Common myeloid progenitor, CD34-positive (primary cell): Measurements from ENCODE around the gene FCAR.
A peak's percentile ranks its signal among the peaks of the same experiment; 100 is the strongest.
"Not testable (repeated sequence)": the region's sequence is repeated elsewhere in the genome, so short reads cannot be mapped to it uniquely, and the experiment has no call there.

Experiments used
- CTCF ChIA-PET: fragments of 350-600 bp; sonication (Branson Sonifier 250); formaldehyde crosslinking; loops from one replicate; lab custom pipeline; 2021; ENCODE audit warnings: antibody characterized with exemption; lab: Charles Lee
- POLR2A ChIA-PET: fragments of 350-600 bp; sonication (Branson Sonifier 250); formaldehyde crosslinking; loops from one replicate; lab custom pipeline; 2021; ENCODE audit warnings: antibody characterized with exemption; lab: Charles Lee
- DNase-seq, 3 donors: peaks; one replicate each; pipeline versions ENCODE4 v3.0.0 to v3.0.0-alpha.2; 2013
- H3K27ac ChIP-seq, 2 experiments: 1 replicate in 1 of 2; 2 replicates in 1 of 2; pipeline ENCODE4 v1.7.0; 2013; ENCODE audit warnings: inconsistent platforms in 2 of 2, low read length in 2 of 2, mild to moderate bottlenecking in 2 of 2, low read depth in 1 of 2, moderate library complexity in 1 of 2; ENCODE audit not compliant: severe bottlenecking in 2 of 2, insufficient read depth in 1 of 2, poor library complexity in 1 of 2
- H3K27me3 ChIP-seq, 5 experiments: replicated peaks in 2 of 5; 1 replicate in 3 of 5; 2 replicates in 2 of 5; pipeline versions ENCODE4 v1.6.1 to v1.7.0; 2013; ENCODE audit warnings: low read length in 4 of 5, mild to moderate bottlenecking in 2 of 5, moderate library complexity in 2 of 5, inconsistent platforms in 1 of 5; ENCODE audit not compliant: insufficient read depth in 5 of 5, control insufficient read depth in 4 of 5
- H3K36me3 ChIP-seq, 4 experiments: 1 replicate in 2 of 4; 2 replicates in 2 of 4; pipeline versions ENCODE4 v1.6.1 to v1.7.0; 2013; ENCODE audit warnings: low read length in 3 of 4, control low read depth in 1 of 4, mild to moderate bottlenecking in 1 of 4; ENCODE audit not compliant: control insufficient read depth in 4 of 4, insufficient read depth in 4 of 4
- H3K4me1 ChIP-seq, 4 experiments: 1 replicate in 3 of 4; 2 replicates in 1 of 4; pipeline versions ENCODE4 v1.6.1 to v1.7.1; 2013; ENCODE audit warnings: low read length in 3 of 4, mild to moderate bottlenecking in 3 of 4, control low read depth in 1 of 4, inconsistent platforms in 1 of 4, moderate library complexity in 1 of 4; ENCODE audit not compliant: control insufficient read depth in 4 of 4, insufficient read depth in 4 of 4; ENCODE audit errors: control extremely low read depth in 1 of 4
- H3K4me3 ChIP-seq, 7 experiments: 1 replicate in 4 of 7; 2 replicates in 3 of 7; pipeline versions ENCODE4 v1.5.1 to v1.7.0; 2013; ENCODE audit warnings: mild to moderate bottlenecking in 7 of 7, low read length in 6 of 7, moderate library complexity in 6 of 7, inconsistent platforms in 2 of 7, low read depth in 2 of 7, control low read depth in 1 of 7; ENCODE audit not compliant: insufficient read depth in 4 of 7, control insufficient read depth in 1 of 7; ENCODE audit errors: extremely low read depth in 1 of 7
- H3K9me3 ChIP-seq, 5 experiments: 1 replicate in 4 of 5; 2 replicates in 1 of 5; pipeline versions ENCODE4 v1.6.1 to v1.7.1; 2013; ENCODE audit warnings: low read length in 4 of 5, mild to moderate bottlenecking in 2 of 5, inconsistent platforms in 1 of 5, low read depth in 1 of 5, moderate library complexity in 1 of 5; ENCODE audit not compliant: control insufficient read depth in 4 of 5, insufficient read depth in 2 of 5; ENCODE audit errors: control extremely low read depth in 1 of 5
- WGBS: methylation state at CpG from one replicate; pipeline ENCODE4 v1.1.5; 2013; ENCODE audit not compliant: insufficient coverage; 5-methylcytosine and 5-hydroxymethylcytosine counted together

Gene FCAR

DNA sequence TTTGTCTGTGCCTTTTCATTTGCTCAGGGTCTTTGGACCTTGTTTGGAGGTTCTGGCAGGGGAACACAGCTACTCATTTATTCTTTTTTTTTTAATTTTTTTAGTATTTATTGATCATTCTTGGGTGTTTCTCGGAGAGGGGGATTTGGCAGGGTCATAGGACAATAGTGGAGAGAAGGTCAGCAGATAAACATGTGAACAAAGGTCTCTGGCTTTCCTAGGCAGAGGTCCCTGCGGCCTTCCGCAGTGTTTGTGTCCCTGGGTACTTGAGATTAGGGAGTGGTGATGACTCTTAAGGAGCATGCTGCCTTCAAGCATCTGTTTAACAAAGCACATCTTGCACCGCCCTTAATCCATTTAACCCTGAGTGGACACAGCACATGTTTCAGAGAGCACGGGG, 33.9 kb downstream of the FCAR start:
- H3K36me3 ChIP-seq, POLR2A ChIA-PET, H3K27me3 ChIP-seq, H3K4me3 ChIP-seq, DNase-seq, H3K27ac ChIP-seq, H3K9me3 ChIP-seq, CTCF ChIA-PET: not testable (repeated sequence)
- no CpG with 5 or more reads among the region's 5 CpGs for WGBS
- peaks cover 2 to 16% (median 9%) of the 10 kb centered on the region in 4 experiments for H3K4me1 ChIP-seq

DNA sequence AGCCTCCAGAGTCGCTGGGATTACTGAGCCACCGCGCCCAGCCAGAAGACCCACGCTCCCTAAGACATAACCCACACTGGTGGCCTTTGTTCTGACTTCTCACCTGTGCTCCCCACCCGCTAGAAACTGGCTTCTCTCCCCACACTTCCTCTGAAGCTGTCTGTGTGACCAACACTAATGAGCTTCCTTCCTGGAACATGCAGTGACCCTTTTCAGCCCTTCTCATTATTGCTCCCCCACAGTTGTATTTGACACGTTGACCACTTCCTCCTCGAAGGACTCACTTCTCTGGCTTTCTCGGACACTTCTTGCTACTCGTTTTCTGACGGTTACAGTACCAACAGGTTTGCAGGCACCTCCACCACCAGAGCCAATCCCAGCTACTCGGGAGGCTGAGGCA, 42.8 kb downstream of the FCAR start:
- Histone ChIP-seq H3K36me3 (no peaks in the 10 kb centered on the region), H3K27me3 (peaks cover 0 to 3% (median 0%) of the 10 kb centered on the region in 5 experiments), H3K27ac (no peak overlapping the region), H3K4me3 (no peak overlapping the region), H3K9me3 (no peaks in the 10 kb centered on the region), H3K4me1 (peaks cover 0 to 15% (median 3%) of the 10 kb centered on the region in 4 experiments)
- DNase-seq: no peak
- ChIA-PET CTCF (interaction anchor here (0.6 to 5.1 kb wide), 4 partner anchors 21 to 439 kb away, joined by 3 to 28 read pairs (median 3); no protein-coding TSS in a partner anchor), POLR2A (no interaction called here)
- 49% methylated on average over 11 of the region's 11 CpGs for WGBS

DNA sequence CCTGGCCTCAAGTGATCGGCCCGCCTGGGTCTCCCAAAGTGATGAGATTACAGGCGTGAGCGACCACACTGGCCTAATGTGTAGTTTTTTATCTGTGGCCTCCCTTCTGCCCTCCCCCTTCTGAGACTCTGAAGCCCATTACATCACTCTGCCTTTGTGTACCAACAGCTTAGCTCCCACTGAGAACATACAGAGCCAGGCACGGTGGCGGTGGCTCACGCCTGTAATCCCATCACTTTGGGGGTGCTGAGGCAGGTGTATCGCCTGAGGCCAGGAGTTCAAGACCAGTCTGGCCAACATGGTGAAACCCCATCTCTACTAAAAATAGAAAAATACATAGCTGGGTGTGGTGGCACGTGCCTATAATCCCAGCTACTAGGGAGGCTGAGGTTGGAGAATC, 44.5 kb downstream of the FCAR start:
- no peak for DNase-seq
- no peaks in the 10 kb centered on the region for H3K27me3 ChIP-seq
- H3K4me3 ChIP-seq: no peak overlapping the region
- no peaks in the 10 kb centered on the region for H3K9me3 ChIP-seq
- no peaks in the 10 kb centered on the region for H3K36me3 ChIP-seq
- H3K4me1 ChIP-seq: peaks cover 0 to 15% (median 3%) of the 10 kb centered on the region in 4 experiments
- no peak overlapping the region for H3K27ac ChIP-seq
- ChIA-PET POLR2A (interaction anchor here (0.7 kb wide), 1 partner anchor 120 kb away, joined by 3 read pairs; the partner anchor contains the start of gene GP6), CTCF (interaction anchor here (0.8 to 5.1 kb wide), 3 partner anchors 17 to 37 kb away, joined by 3 to 28 read pairs (median 3); no protein-coding TSS in a partner anchor)
- WGBS: 96% methylated on average over 5 of the region's 9 CpGs

DNA sequence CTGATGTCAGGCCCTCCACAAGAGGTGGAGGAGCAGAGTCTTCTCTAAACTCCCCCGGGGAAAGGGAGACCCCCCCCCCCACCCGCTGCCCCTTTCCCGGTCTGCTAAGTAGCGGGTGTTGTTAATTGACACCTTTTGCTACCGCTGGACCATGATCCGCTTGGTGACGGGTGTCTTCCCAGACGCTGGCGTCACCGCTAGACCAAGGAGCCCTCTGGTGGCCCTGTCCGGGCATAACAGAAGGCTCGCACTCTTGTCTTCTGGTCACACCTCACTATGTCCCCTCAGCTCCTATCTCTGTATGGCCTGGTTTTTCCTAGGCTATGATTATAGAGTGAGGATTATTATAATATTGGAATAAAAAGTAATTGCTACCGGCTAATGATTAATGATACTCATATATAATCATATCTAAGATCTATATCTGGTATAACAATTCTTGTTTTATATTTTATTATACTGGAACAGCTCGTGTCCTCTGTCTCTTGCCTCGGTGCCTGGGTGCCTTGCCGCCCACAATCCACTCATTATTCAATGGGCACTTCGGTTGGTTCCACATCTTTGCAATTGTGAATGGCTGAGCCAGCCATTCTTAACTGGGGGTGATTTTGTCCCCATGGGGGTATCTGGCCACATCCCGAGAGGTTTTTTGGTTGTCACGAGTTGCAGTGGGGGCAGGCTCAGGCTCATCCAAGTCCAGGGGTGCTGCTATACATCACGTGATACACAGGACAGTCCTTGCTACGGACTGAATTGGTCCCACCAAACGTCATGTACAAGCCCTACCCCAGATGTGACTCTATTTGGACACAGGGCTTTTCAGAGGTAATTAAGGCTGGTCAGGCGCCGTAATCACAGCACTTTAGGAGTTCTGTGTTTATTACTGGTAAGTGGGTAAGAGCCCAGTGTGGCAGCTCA, 45.9 kb downstream of the FCAR start:
- ChIA-PET CTCF (interaction anchor here (0.7 to 5.1 kb wide), 5 partner anchors 8 to 258 kb away, joined by 3 to 28 read pairs (median 4); partner anchors contain the start of gene LILRB4), POLR2A (interaction anchor here (0.6 kb wide), 1 partner anchor 465 kb away, joined by 3 read pairs; no protein-coding TSS in a partner anchor)
- not testable (repeated sequence) for H3K36me3 ChIP-seq, DNase-seq, H3K4me3 ChIP-seq, H3K27ac ChIP-seq, H3K27me3 ChIP-seq, H3K9me3 ChIP-seq
- WGBS: 88% methylated on average over 6 of the region's 24 CpGs
- H3K4me1 ChIP-seq: peaks cover 0 to 15% (median 3%) of the 10 kb centered on the region in 4 experiments

DNA sequence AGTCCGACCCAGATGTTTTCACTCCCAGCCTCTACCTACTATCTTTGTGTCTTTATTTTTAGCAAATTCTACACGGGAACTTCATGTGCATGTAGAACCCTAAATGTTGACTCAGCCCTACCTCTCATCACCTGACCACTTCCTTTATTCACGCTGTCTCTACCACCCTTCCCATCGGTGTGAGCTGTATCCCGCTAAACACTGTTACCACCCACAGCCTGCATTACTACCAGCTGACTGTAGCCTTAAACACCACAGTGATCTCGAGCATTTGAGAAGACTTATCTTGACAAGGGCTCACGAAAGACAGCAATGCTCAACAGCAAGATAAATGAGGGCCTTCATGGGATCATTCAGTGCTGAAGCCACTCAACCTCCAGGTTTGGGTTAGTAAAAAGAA, 47.0 kb downstream of the FCAR start:
- no peaks in the 10 kb centered on the region for H3K36me3 ChIP-seq
- H3K27me3 ChIP-seq: no peaks in the 10 kb centered on the region
- DNase-seq: peak in 2 of 3 donors; percentile 48 to 61
- no peak overlapping the region for H3K4me3 ChIP-seq
- WGBS: 48% methylated on average over 7 of the region's 7 CpGs
- no peak overlapping the region for H3K27ac ChIP-seq
- peaks cover 0 to 15% (median 3%) of the 10 kb centered on the region in 4 experiments for H3K4me1 ChIP-seq
- H3K9me3 ChIP-seq: no peaks in the 10 kb centered on the region
- ChIA-PET CTCF (interaction anchor here (1.0 to 2.2 kb wide), 5 partner anchors 9 to 44 kb away, joined by 3 to 9 read pairs (median 3); no protein-coding TSS in a partner anchor), POLR2A (no interaction called here)

DNA sequence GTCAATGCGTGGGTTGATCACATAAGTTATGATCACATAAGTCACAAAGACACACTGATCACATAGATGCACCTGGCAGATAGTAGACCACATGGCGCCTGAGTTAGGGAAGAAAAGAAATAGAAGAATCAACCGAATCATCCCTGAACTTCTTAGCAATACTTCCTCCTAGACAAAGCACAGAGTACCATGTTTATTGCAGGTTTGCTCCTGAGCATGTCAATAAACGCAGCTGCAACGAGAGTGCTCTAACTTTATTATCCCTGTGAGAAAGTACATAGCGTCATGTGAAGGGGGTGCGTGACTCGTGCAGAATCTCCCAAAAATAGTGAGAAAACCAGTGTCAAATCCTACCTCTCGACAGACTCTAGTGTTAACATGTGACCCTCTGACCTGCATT, 49.2 kb downstream of the FCAR start:
- 92% methylated on average over 7 of the region's 9 CpGs for WGBS
- POLR2A ChIA-PET: no interaction called here

More for the DNA sequence above, 49.2 kb downstream of the FCAR start:
- Histone ChIP-seq H3K9me3 (peaks cover 0 to 11% (median 8%) of the 10 kb centered on the region in 5 experiments), H3K27ac (no peak overlapping the region), H3K4me3 (no peak overlapping the region), H3K27me3 (no peaks in the 10 kb centered on the region), H3K36me3 (no peaks in the 10 kb centered on the region), H3K4me1 (peaks cover 0 to 5% (median 0%) of the 10 kb centered on the region in 4 experiments)
- CTCF ChIA-PET: no interaction called here
- no peak for DNase-seq
